BJ (cell line): ENCODE data around the gene MS4A3. TPM values are rescaled to one million over a fixed set of nuclear protein-coding genes. Genes with fewer than 3 reads are reported as not detected.
"Not testable (repeated sequence)": the region's sequence is repeated elsewhere in the genome, so short reads cannot be mapped to it uniquely, and the experiment has no call there.

Source experiments
- CTCF ChIA-PET: fragments of 350-600 bp; formaldehyde crosslinking; extraction: SDS; loops from one replicate; lab custom pipeline; 2021; ENCODE audit warnings: antibody characterized with exemption, inconsistent platforms; lab: Yijun Ruan, JAX
- POLR2A ChIA-PET: fragments of 300-600 bp; sonication (Branson Sonifier 250); formaldehyde crosslinking; extraction: SDS; loops from one replicate; lab custom pipeline; 2021; ENCODE audit warnings: antibody characterized with exemption; lab: Charles Lee
- DNase-seq: peaks from one replicate; pipeline ENCODE4 v3.0.0-alpha.2; 2011; ENCODE audit warnings: low read depth
- H3K27me3 ChIP-seq: 2 replicates; pipeline ENCODE4 v1.6.0; 2011; ENCODE audit warnings: low read length; ENCODE audit not compliant: control insufficient read depth, insufficient read depth
- H3K36me3 ChIP-seq: 2 replicates; pipeline ENCODE4 v1.5.1; 2011; ENCODE audit warnings: low read length; ENCODE audit not compliant: control insufficient read depth, insufficient read depth
- H3K4me3 ChIP-seq: 2 replicates; pipeline ENCODE4 v1.5.1; 2011; ENCODE audit warnings: low read depth, mild to moderate bottlenecking, control low read depth, low read length
- CTCF ChIP-seq: IDR thresholded peaks from 2 replicates; pipeline ENCODE4 v1.5.1; 2011; ENCODE audit warnings: low read depth, mild to moderate bottlenecking, control low read depth, inconsistent platforms, low read length, moderate library complexity; ENCODE audit not compliant: insufficient read depth
- polyA plus RNA-seq: library from polyadenylated mRNA; depleted of rRNA; stranded (reverse); fragments of >200 nt; gene quantifications from 2 replicates; pipeline ENCODE4 v1.2.3, GENCODE V29; 2011

The MS4A3 gene
- polyA plus RNA-seq, 1 experiment = not detected

- Histone ChIP-seq H3K36me3 (no peaks in the 10 kb centered on the region), H3K4me3 (no peak overlapping the region), H3K27me3 (no peaks in the 10 kb centered on the region)
- no peak for TF ChIP-seq CTCF
- DNase-seq = no peak
- POLR2A ChIA-PET = no interaction called here
- CTCF ChIA-PET = no interaction called here
These were observed 2.6 kb downstream of the MS4A3 start for GRCh38 chr11:60059052-60059451.

GRCh38 chr11:60059521-60060240, 3.2 kb downstream of the MS4A3 start:
- no peaks in the 10 kb centered on the region for H3K27me3 ChIP-seq
- ChIA-PET CTCF (no interaction called here), POLR2A (no interaction called here)
- H3K36me3 ChIP-seq = no peaks in the 10 kb centered on the region
- no peak for TF ChIP-seq CTCF
- H3K4me3 ChIP-seq = no peak overlapping the region
- DNase-seq = no peak

GRCh38 chr11:60064111-60064510, 7.6 kb downstream of the MS4A3 start:
- POLR2A ChIA-PET = no interaction called here

GRCh38 chr11:60065801-60066200, 9.3 kb downstream of the MS4A3 start:
- POLR2A ChIA-PET = no interaction called here
- CTCF ChIA-PET = no interaction called here
- TF ChIP-seq CTCF = no peak
- H3K4me3 ChIP-seq = no peak overlapping the region
- no peaks in the 10 kb centered on the region for H3K27me3 ChIP-seq
- no peaks in the 10 kb centered on the region for H3K36me3 ChIP-seq
- no peak for DNase-seq

More at GRCh38 chr11:60064111-60064510, 7.6 kb downstream of the MS4A3 start:
- H3K4me3 ChIP-seq = no peak overlapping the region
- no peaks in the 10 kb centered on the region for H3K36me3 ChIP-seq
- no peak for DNase-seq
- no peaks in the 10 kb centered on the region for H3K27me3 ChIP-seq
- TF ChIP-seq CTCF = no peak
- CTCF ChIA-PET = no interaction called here

- H3K27me3 ChIP-seq = no peaks in the 10 kb centered on the region
- H3K4me3 ChIP-seq = no peak overlapping the region
- H3K36me3 ChIP-seq = no peaks in the 10 kb centered on the region
- ChIA-PET CTCF (no interaction called here), POLR2A (no interaction called here)
- no peak for TF ChIP-seq CTCF
- no peak for DNase-seq
These were observed 13.0 kb downstream of the MS4A3 start for GRCh38 chr11:60069450-60069849.

GRCh38 chr11:60071644-60072043, 15.2 kb downstream of the MS4A3 start:
- H3K36me3 ChIP-seq, H3K27me3 ChIP-seq, H3K4me3 ChIP-seq, POLR2A ChIA-PET, CTCF ChIA-PET, DNase-seq: not testable (repeated sequence)
